Breast epithelium (tissue), 3 donors: ENCODE data around the gene GC.

Experiments
- CTCF ChIP-seq, 3 donors: fragments of 450-650 bp; IDR thresholded peaks; one replicate each; pipeline ENCODE4 v1.5.1; 2016 to 2017; ENCODE audit warnings: antibody characterized with exemption in 3 of 3, mild to moderate bottlenecking in 3 of 3, moderate library complexity in 3 of 3
- POLR2AphosphoS5 ChIP-seq, 3 donors: sonication (generic); formaldehyde crosslinking; IDR thresholded peaks; one replicate each; pipeline ENCODE4 v1.6.1; 2017; ENCODE audit warnings: antibody characterized with exemption in 3 of 3

- TF ChIP-seq CTCF (IDR thresholded peaks at IDR 0.05) (no peak), POLR2AphosphoS5 (IDR thresholded peaks at IDR 0.05) (no peak)
These were observed 23.6 kb upstream of the GC start for GRCh38 chr4:71807469-71807868.
